ENCODE data around the gene GNB1L.

- TF ChIP-seq CTCF (IDR thresholded peaks at IDR 0.05; ENCODE audit: poor library complexity, severe bottlenecking) (no peak), RAD21 (conservative IDR thresholded peaks at IDR 0.05) (no peak), REST (IDR thresholded peaks at IDR 0.05; ENCODE audit: borderline replicate concordance) (no peak), MXI1 (conservative IDR thresholded peaks at IDR 0.05; ENCODE audit: poor library complexity, severe bottlenecking) (no peak), EP300 (conservative IDR thresholded peaks at IDR 0.05; ENCODE audit: poor library complexity, severe bottlenecking) (no peak)
These were observed 72.1 kb downstream of the GNB1L start for GRCh38 chr22:19782533-19782932.
